Neural progenitor cell (in vitro differentiated cells): ENCODE data around the gene KIF26B. TPM values are rescaled to one million over a fixed set of nuclear protein-coding genes. Genes with fewer than 3 reads are reported as not detected.
A peak's percentile ranks its signal among the peaks of the same experiment; 100 is the strongest.

Source experiments
- DNase-seq: peaks from one replicate; pipeline ENCODE4 v3.0.0-alpha.2; 2016; ENCODE audit warnings: low spot score
- H2AFZ ChIP-seq: fragments of 200-600 bp; sonication (generic); replicated peaks from 2 replicates; pipeline ENCODE4 v1.6.1; 2016; ENCODE audit warnings: antibody characterized with exemption
- H3F3A ChIP-seq: fragments of 200-600 bp; sonication (generic); 2 replicates; pipeline ENCODE4 v1.6.1; 2016; ENCODE audit warnings: antibody characterized with exemption, low read depth
- H3K27ac ChIP-seq: fragments of 200-600 bp; sonication (generic); 2 replicates; pipeline ENCODE4 v1.5.1; 2016; ENCODE audit warnings: mild to moderate bottlenecking
- H3K27me3 ChIP-seq: fragments of 200-600 bp; sonication (generic); 2 replicates; pipeline ENCODE4 v1.6.1; 2016; ENCODE audit warnings: mild to moderate bottlenecking, moderate library complexity
- H3K36me3 ChIP-seq: fragments of 200-600 bp; sonication (generic); 2 replicates; pipeline ENCODE4 v1.5.1; 2016
- H3K4me1 ChIP-seq: fragments of 200-600 bp; sonication (generic); 2 replicates; pipeline ENCODE4 v1.6.1; 2016; ENCODE audit warnings: mixed run types
- H3K4me2 ChIP-seq: fragments of 200-600 bp; sonication (generic); 2 replicates; pipeline ENCODE4 v1.6.1; 2016
- H3K4me3 ChIP-seq: fragments of 200-600 bp; sonication (generic); 2 replicates; pipeline ENCODE4 v1.5.1; 2016
- H3K79me2 ChIP-seq: fragments of 200-600 bp; sonication (generic); 2 replicates; pipeline ENCODE4 v1.6.1; 2016; ENCODE audit warnings: low read depth
- H3K9ac ChIP-seq: fragments of 200-600 bp; sonication (generic); 2 replicates; pipeline ENCODE4 v1.6.1; 2016
- H3K9me3 ChIP-seq: fragments of 200-600 bp; sonication (generic); 2 replicates; pipeline ENCODE4 v1.5.1; 2016; ENCODE audit warnings: low read depth
- H4K20me1 ChIP-seq: fragments of 200-600 bp; sonication (generic); 2 replicates; pipeline ENCODE4 v1.6.1; 2016; ENCODE audit warnings: low read depth
- H3K27ac Mint-ChIP-seq: 3 replicates; pipeline ENCODE4 v1.8.0; 2021; ENCODE audit warnings: mixed read lengths
- H3K27me3 Mint-ChIP-seq: 2 replicates; pipeline ENCODE4 v1.8.0; 2022; ENCODE audit warnings: low read depth, mild to moderate bottlenecking, inconsistent platforms, moderate library complexity, mixed read lengths; ENCODE audit not compliant: insufficient read depth
- H3K36me3 Mint-ChIP-seq: 3 replicates; pipeline ENCODE4 v1.8.0; 2021; ENCODE audit warnings: mixed read lengths
- H3K4me1 Mint-ChIP-seq: 3 replicates; pipeline ENCODE4 v1.8.0; 2021; ENCODE audit warnings: mixed read lengths
- H3K4me3 Mint-ChIP-seq: 3 replicates; pipeline ENCODE4 v1.8.0; 2021; ENCODE audit warnings: mild to moderate bottlenecking, moderate library complexity, mixed read lengths
- H3K9me3 Mint-ChIP-seq: 3 replicates; pipeline ENCODE4 v1.8.0; 2020; ENCODE audit warnings: mixed read lengths
- CTCF ChIP-seq: fragments of 200-600 bp; sonication (generic); IDR thresholded peaks from 2 replicates; pipeline ENCODE4 v1.5.1; 2017; ENCODE audit warnings: antibody characterized with exemption, mild to moderate bottlenecking
- EZH2 ChIP-seq: fragments of 200-600 bp; sonication (generic); IDR thresholded peaks from 2 replicates; pipeline ENCODE4 v1.6.1; 2017; ENCODE audit warnings: antibody characterized with exemption, mild to moderate bottlenecking, moderate library complexity
- EZH2phosphoT487 ChIP-seq: fragments of 200-600 bp; sonication (generic); IDR thresholded peaks from 2 replicates; pipeline ENCODE4 v1.6.1; 2017; ENCODE audit warnings: antibody characterized with exemption
- total RNA-seq: library from RNA; depleted of rRNA; stranded (reverse); fragments of >200 nt; gene quantifications from 2 replicates; pipeline ENCODE4 v1.2.3, GENCODE V29; 2015; ENCODE audit warnings: low replicate concordance

KIF26B gene
- total RNA-seq, 1 donor from 2014 or later: 0.47 TPM

GRCh38 chr1:245217853-245218608, 63.2 kb downstream of the KIF26B start:
- Mint-ChIP-seq H3K27ac (no peak overlapping the region), H3K9me3 (peaks cover 14% of the 10 kb centered on the region), H3K4me1 (peaks cover 46% of the 10 kb centered on the region), H3K4me3 (no peak overlapping the region), H3K27me3 (peaks cover 11% of the 10 kb centered on the region), H3K36me3 (peaks cover 2% of the 10 kb centered on the region)
- peaks cover 28% of the 10 kb centered on the region for H3F3A ChIP-seq
- no peaks in the 10 kb centered on the region for H3K9me3 ChIP-seq
- H4K20me1 ChIP-seq: no peaks in the 10 kb centered on the region
- H3K4me2 ChIP-seq: no peak overlapping the region
- H3K36me3 ChIP-seq: no peaks in the 10 kb centered on the region
- no peak overlapping the region for H3K9ac ChIP-seq
- DNase-seq: no peak
- TF ChIP-seq EZH2phosphoT487: no peak
- TF ChIP-seq EZH2: no peak
- TF ChIP-seq CTCF: no peak
- H3K27me3 ChIP-seq: no peaks in the 10 kb centered on the region
- H3K79me2 ChIP-seq: no peaks in the 10 kb centered on the region
- no peak overlapping the region for H3K4me3 ChIP-seq
- no peak overlapping the region for H2AFZ ChIP-seq
- no peak overlapping the region for H3K27ac ChIP-seq
- H3K4me1 ChIP-seq: peaks cover 49% of the 10 kb centered on the region

GRCh38 chr1:245220381-245220985, 65.7 kb downstream of the KIF26B start:
- Histone ChIP-seq H3K4me1 (peaks cover 39% of the 10 kb centered on the region), H3K4me2 (no peak overlapping the region), H3K9ac (no peak overlapping the region), H3K9me3 (no peaks in the 10 kb centered on the region), H3K4me3 (no peak overlapping the region), H3F3A (peaks cover 14% of the 10 kb centered on the region), H2AFZ (peak overlapping the region; percentile 47), H4K20me1 (no peaks in the 10 kb centered on the region), H3K27ac (no peak overlapping the region), H3K27me3 (no peaks in the 10 kb centered on the region), H3K79me2 (no peaks in the 10 kb centered on the region), H3K36me3 (no peaks in the 10 kb centered on the region)
- Mint-ChIP-seq H3K4me1 (peaks cover 45% of the 10 kb centered on the region), H3K27ac (no peak overlapping the region), H3K9me3 (peaks cover 2% of the 10 kb centered on the region), H3K27me3 (peaks cover 12% of the 10 kb centered on the region), H3K4me3 (no peak overlapping the region), H3K36me3 (no peaks in the 10 kb centered on the region)
- no peak for DNase-seq
- no peak for TF ChIP-seq EZH2
- TF ChIP-seq CTCF: no peak
- no peak for TF ChIP-seq EZH2phosphoT487

- no peak overlapping the region for H3K4me3 Mint-ChIP-seq
- no peak overlapping the region for H3K4me3 ChIP-seq
- H3F3A ChIP-seq: peaks cover 10% of the 10 kb centered on the region
- no peak overlapping the region for H3K4me2 ChIP-seq
- H3K9me3 Mint-ChIP-seq: no peaks in the 10 kb centered on the region
- H4K20me1 ChIP-seq: no peaks in the 10 kb centered on the region
- H3K27me3 ChIP-seq: no peaks in the 10 kb centered on the region
- no peak overlapping the region for H3K27ac ChIP-seq
- no peak overlapping the region for H3K27ac Mint-ChIP-seq
- TF ChIP-seq CTCF (no peak), EZH2phosphoT487 (no peak), EZH2 (no peak)
- H3K9ac ChIP-seq: no peak overlapping the region
- no peaks in the 10 kb centered on the region for H3K79me2 ChIP-seq
- DNase-seq: no peak
- peaks cover 30% of the 10 kb centered on the region for H3K4me1 ChIP-seq
- H3K36me3 Mint-ChIP-seq: no peaks in the 10 kb centered on the region
- no peaks in the 10 kb centered on the region for H3K36me3 ChIP-seq
- no peak overlapping the region for H2AFZ ChIP-seq
- H3K9me3 ChIP-seq: no peaks in the 10 kb centered on the region
- peaks cover 43% of the 10 kb centered on the region for H3K4me1 Mint-ChIP-seq
- peaks cover 12% of the 10 kb centered on the region for H3K27me3 Mint-ChIP-seq
These were observed 67.0 kb downstream of the KIF26B start for GRCh38 chr1:245221805-245222204.
